ENCODE results near the gene JMJD1C.

- TF ChIP-seq CTCF (IDR thresholded peaks at IDR 0.05) (no peak), POLR2A (IDR thresholded peaks at IDR 0.05) (no peak)
These were observed 238.4 kb downstream of the JMJD1C start for GRCh38 chr10:63227207-63227895.
